GM20431 (cell line): ENCODE results near the gene GOLGA8T.
"Not testable (repeated sequence)": the region's sequence is repeated elsewhere in the genome, so short reads cannot be mapped to it uniquely, and the experiment has no call there.

Source experiments
- in situ Hi-C: fragments of 300-500 bp; cut with MseI, MboI; formaldehyde crosslinking; loops from one replicate; pipeline ENCODE4 v1.15.0; 2020; ENCODE audit warnings: low sequenced_read_pairs; ENCODE audit not compliant: unreplicated experiment

Gene GOLGA8T

DNA sequence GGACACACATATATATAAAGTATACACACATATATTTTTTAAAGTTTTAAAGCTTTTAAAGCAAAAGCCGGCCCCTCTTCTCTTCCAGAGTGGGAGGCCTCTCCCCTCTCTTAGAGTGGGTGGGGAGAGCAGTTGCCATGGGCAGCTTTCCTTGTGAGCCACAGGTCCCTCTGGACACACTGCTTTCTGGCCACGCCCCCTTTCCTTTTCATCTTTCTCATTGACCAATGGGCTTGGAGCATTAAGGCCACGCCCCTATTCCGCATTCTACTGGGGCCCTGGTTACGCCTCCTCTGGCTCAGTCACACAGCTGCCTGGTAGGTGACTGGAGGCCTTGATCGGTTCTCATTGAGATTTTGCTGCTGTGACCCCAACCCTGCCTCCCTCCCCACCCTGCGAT is at the start of gene GOLGA8T:
GOLGA8T (plus strand) TSS at position 301 of the 400 bp plus-strand sequence; CDS start at position 399, 98 bp downstream.
- in situ Hi-C loops: not testable (repeated sequence)

- in situ Hi-C loops: not testable (repeated sequence)
Measured at GRCh38 chr15:30097827-30098226, 37.0 kb upstream of the GOLGA8T start.

DNA sequence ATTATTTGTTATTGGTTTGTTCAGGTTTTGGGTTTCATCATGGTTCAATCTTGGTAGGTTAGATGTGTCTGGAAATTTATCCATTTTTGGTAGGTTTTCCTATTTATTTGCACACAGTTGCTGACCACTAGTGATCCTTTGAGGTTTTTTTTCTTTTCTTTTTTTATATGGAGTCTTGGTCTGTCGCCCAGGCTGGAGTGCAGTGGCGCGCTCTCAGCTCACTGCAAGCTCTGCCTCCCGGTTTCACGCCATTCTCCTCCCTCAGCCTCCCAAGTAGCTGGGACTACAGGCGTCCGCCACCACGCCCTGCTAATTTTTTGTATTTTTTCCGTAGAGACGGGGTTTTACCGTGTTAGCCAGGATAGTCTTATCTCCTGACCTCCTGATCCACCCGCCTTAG is 32.0 kb upstream of the GOLGA8T start:
- in situ Hi-C loops: not testable (repeated sequence)

- in situ Hi-C loops: not testable (repeated sequence)
Measured at GRCh38 chr15:30103941-30104507, 30.8 kb upstream of the GOLGA8T start.

- in situ Hi-C loops: not testable (repeated sequence)
Measured at GRCh38 chr15:30110591-30110990, 24.3 kb upstream of the GOLGA8T start.

- in situ Hi-C loops: not testable (repeated sequence)
Measured at GRCh38 chr15:30130066-30130465, 4.8 kb upstream of the GOLGA8T start.

- in situ Hi-C loops: not testable (repeated sequence)
Measured at GRCh38 chr15:30143246-30143645, 8.4 kb downstream of the GOLGA8T start.

- in situ Hi-C loops: not testable (repeated sequence)
Measured at GRCh38 chr15:30149891-30150290, 15.0 kb downstream of the GOLGA8T start.

- in situ Hi-C loops: not testable (repeated sequence)
Measured at GRCh38 chr15:30162479-30163357, 27.9 kb downstream of the GOLGA8T start.

DNA sequence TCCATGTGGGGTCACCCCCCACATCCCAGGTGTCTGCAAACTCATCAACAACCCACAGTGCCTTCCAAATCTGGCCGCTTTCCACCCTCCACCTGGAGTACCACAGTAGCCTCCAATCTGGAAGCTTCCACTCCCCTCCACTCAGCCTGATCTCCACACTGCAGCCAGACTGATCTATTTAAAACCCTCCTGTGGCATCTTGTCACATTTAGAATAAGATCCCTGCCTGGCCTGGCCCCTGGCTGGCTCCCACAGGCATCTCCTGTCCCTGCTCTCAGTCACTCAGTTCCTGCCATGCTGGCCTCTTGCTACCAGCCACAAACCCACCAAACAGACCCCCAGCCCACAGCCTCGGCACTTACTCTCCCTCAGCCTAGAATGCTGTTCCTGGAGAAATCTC is 28.9 kb downstream of the GOLGA8T start:
- in situ Hi-C loops: not testable (repeated sequence)

- in situ Hi-C loops: not testable (repeated sequence)
Measured at GRCh38 chr15:30164257-30164656, 29.4 kb downstream of the GOLGA8T start.

DNA sequence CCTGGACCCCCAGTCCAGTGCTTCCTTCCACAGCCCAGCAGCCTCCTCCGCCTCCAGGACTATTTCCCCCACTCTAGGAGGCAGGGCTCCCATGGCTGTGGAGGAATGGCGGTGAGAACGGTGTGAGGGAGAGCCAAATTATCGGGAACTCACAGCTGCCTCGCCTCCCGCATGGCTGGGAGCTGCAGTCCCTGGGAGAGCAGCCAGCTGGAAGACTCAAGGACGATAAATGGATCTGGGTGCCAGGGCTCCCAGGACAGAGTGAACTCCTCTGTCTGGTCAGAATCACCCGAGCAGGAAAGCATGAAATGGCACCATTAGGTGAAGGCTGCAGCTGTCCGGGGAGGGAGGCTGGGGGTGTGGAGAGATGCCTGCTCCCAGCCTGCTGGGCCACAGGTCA is 32.6 kb downstream of the GOLGA8T start:
- in situ Hi-C loops: not testable (repeated sequence)

DNA sequence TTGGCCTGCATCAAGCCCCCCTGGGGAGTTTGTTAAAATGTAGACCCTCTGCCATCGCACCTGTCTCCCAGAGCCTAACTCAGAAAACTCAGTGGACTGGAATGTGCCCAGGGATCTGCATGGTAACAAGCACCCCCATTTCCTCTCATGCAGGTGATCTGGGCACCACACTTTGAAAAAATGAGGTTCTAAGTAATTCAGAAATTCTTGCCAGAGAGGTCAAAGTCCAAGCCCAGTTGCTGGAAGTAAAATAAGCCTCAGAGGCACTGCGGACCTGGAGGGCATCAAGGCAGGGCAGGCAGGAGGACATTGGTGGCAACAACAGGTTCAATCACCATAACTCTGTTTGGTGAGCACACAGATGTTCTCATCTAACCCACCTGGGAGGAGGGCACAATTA is 33.0 kb downstream of the GOLGA8T start:
- in situ Hi-C loops: not testable (repeated sequence)

DNA sequence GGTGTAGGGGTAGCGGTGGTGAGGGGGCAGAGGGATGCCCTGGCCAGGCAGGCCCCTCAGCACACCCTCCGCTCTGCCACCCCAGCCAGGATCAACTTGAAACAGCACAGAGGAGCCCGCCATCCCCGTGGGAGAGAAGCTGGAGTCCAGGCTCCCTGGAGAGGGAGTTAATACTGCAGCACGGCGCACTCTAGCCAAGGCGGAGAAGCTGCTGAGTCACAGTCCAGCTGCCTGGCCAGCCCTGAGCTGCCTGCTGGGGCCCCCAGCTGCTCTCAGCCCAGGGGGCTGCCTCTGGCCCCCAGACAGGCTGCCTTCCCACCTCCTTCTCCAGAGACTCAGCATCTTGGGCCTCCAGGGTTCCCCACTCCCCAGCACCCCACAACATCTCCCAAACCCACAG is 36.6 kb downstream of the GOLGA8T start:
- in situ Hi-C loops: not testable (repeated sequence)

DNA sequence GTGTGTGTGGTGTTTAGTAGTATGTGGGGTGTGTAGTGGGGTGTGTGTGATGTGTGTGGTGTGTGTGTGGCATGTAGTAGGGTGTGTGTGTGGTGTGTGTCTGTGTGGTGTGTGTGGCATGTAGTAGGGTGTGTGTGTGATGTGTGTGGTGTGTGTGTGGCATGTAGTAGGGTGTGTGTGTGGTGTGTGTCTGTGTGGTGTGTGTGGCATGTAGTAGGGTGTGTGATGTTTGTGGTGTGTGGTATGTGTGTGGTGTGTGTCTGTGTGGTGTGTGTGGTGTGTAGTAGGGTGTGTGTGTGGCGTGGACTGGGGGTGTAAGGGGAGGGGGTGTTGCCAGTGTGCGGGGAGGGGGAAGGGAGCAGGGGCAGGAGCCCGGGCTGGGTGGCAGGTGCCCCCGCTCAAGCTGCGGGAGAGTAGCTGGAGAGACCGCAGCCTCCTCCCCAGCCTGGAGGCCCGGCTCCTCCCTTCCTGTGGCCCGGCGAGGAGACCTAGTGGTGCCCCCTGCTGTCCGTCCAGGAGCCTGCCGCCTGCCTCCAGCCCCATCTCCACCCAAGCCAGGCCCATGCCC is 38.3 kb downstream of the GOLGA8T start:
- in situ Hi-C loops: not testable (repeated sequence)

DNA sequence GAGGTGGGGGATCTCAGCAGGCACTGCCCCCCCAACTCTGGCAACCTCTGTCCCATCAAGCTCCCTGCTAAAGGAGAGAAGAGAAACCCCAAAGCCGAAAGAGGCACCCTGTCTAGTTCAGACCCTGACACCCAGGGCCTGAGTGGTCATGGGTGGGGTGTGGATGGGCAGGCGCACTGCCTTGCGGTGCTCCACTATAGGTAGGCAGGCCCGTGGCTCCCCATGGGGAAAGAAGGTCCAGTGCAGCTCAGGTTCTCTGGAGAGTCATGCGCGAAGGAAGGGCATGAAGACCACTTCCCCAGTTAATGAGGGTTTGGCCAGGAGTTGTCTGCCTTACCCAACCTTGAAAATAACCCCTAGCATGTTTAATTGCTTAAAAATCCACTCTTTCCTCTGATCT is 40.4 kb downstream of the GOLGA8T start:
- in situ Hi-C loops: not testable (repeated sequence)

DNA sequence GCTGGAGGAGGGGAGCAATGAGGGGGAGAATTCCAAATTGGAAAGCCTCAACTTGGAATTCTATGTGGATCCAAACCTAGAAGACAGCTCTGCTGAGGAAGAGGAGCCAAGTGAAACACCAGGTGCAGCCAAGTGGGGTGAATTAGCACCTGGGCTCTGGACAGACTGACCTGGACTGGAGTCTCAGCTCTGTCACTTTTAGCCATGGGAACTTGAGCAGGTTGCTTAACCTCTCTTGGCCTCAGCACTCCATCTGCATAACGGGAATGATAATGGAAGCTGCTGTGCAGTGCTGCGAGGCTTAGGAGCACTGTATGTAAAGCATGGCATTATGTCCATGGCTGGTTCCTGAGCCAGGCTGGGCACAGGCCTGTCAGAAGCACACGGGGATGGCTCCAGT is 41.8 kb downstream of the GOLGA8T start:
- in situ Hi-C loops: not testable (repeated sequence)

DNA sequence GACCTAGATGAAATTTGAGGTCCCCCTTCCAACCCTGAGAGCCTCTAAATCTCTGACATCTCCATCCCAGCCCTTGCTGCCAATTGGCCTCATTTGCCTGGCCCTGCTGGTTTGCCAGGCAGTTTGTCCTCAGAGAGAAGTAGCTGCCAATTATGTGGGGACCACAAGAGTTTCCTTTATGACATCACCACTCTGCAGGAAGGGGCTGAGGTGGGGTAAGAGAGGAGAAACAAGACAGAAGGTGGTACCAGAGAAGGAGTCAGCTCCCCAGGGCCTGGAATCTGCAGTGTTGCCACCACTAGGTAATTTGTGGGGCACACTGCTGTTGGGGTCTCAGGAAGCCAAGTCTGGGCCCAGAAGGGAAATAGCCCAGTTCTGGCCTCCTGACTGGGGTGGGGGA is 45.0 kb downstream of the GOLGA8T start:
- in situ Hi-C loops: not testable (repeated sequence)

GRCh38 chr15:30185495-30185894 is 50.6 kb downstream of the GOLGA8T start:
- in situ Hi-C loops: not testable (repeated sequence)

GRCh38 chr15:30187429-30187828 is 52.6 kb downstream of the GOLGA8T start:
- in situ Hi-C loops: not testable (repeated sequence)

DNA sequence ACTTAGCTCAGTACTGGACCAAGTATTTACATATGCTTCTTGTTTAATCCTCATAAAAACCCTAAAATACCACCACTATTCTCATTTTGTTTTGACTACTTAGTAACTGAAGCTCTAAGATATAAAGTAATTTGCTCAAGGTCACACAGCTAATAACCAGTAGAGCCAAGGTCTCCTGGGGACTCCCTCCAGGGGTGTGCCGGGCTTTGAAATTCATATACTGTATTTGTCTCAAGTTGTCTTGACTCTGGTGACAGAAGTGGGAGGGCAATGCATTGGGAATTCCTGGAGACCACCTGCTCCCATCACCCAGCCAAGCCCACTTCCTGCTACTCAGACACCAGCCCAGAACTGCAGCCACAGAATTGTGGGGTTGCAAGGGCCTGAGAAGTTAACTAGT is 54.9 kb downstream of the GOLGA8T start:
- in situ Hi-C loops: not testable (repeated sequence)
